Panc1 (cell line): ENCODE measurements around the gene CT45A10. TPM values are rescaled to one million over a fixed set of nuclear protein-coding genes. Genes with fewer than 3 reads are reported as not detected.
"Not testable (repeated sequence)": the region's sequence is repeated elsewhere in the genome, so short reads cannot be mapped to it uniquely, and the experiment has no call there.

Source experiments
- ATAC-seq: fragments of 200-7000 bp; cut with Tn5 transposase; 2 replicates; pipeline ENCODE4 v1.9.1; 2020; ENCODE audit warnings: mild to moderate bottlenecking, moderate library complexity
- BruUV-seq: library from RNA; stranded (reverse); fragments of 400-500 nt; replicated peaks from 2 replicates; lab custom pipeline; 2021; lab: Mats Ljungman, UMichigan
- CTCF ChIA-PET: fragments of 300-600 bp; sonication (Branson Sonifier 250); formaldehyde crosslinking; loops from one replicate; lab custom pipeline; 2022; ENCODE audit warnings: antibody characterized with exemption; lab: Charles Lee
- POLR2A ChIA-PET: fragments of 300-600 bp; sonication (Branson Sonifier 250); formaldehyde crosslinking; loops from one replicate; lab custom pipeline; 2022; ENCODE audit warnings: antibody characterized with exemption; lab: Charles Lee
- DNase-seq: peaks from one replicate; pipeline ENCODE4 v3.0.0-alpha.2; 2010; ENCODE audit warnings: low read depth, low spot score
- H3K27ac ChIP-seq: 2 replicates; pipeline ENCODE4 v1.5.1; 2011; ENCODE audit warnings: mild to moderate bottlenecking, low read length, inconsistent platforms
- H3K27me3 ChIP-seq: fragments of 200-500 bp; sonication (Bioruptor generic); 2 replicates; pipeline ENCODE4 v1.6.0; 2014; ENCODE audit warnings: low read length, inconsistent platforms; ENCODE audit not compliant: control insufficient read depth, insufficient read depth
- H3K36me3 ChIP-seq: fragments of 200-500 bp; sonication (Bioruptor generic); 2 replicates; pipeline ENCODE4 v1.5.1; 2014; ENCODE audit warnings: inconsistent platforms, mild to moderate bottlenecking, low read length, moderate library complexity; ENCODE audit not compliant: control insufficient read depth, insufficient read depth
- H3K4me1 ChIP-seq: 2 replicates; pipeline ENCODE4 v1.5.1; 2011; ENCODE audit warnings: inconsistent platforms, mild to moderate bottlenecking, low read length, moderate library complexity; ENCODE audit not compliant: control insufficient read depth, insufficient read depth
- H3K4me3 ChIP-seq, 2 experiments: 2 replicates each; pipeline ENCODE4 v1.5.1; 2011 to 2012; ENCODE audit warnings: low read depth in 2 of 2, low read length in 2 of 2, mild to moderate bottlenecking in 2 of 2, inconsistent platforms in 1 of 2, moderate library complexity in 1 of 2
- H3K9me3 ChIP-seq: fragments of 200-500 bp; sonication (Bioruptor generic); 2 replicates; pipeline ENCODE4 v1.5.1; 2014; ENCODE audit warnings: low read depth, mild to moderate bottlenecking, inconsistent platforms, low read length, moderate library complexity; ENCODE audit not compliant: control insufficient read depth, insufficient read depth
- CTCF ChIP-seq: fragments of 450-650 bp; IDR thresholded peaks from 2 replicates; pipeline ENCODE4 v1.5.1; 2017; ENCODE audit warnings: mild to moderate bottlenecking
- POLR2AphosphoS5 ChIP-seq: IDR thresholded peaks from 2 replicates; pipeline ENCODE4 v1.6.1; 2012; ENCODE audit warnings: mild to moderate bottlenecking, low read depth, low read length, moderate library complexity
- REST ChIP-seq, 2 experiments: IDR thresholded peaks; 2 replicates each; pipeline ENCODE4 v1.6.1; 2011 to 2012; ENCODE audit warnings: low read depth in 2 of 2, control low read depth in 1 of 2, low read length in 1 of 2, mild to moderate bottlenecking in 1 of 2, moderate library complexity in 1 of 2; ENCODE audit not compliant: insufficient read depth in 1 of 2
- SIN3A ChIP-seq: IDR thresholded peaks from 2 replicates; pipeline ENCODE4 v1.6.1; 2012; ENCODE audit warnings: low read depth, mild to moderate bottlenecking, low read length, moderate library complexity, borderline replicate concordance; ENCODE audit not compliant: insufficient read depth
- TCF7L2 ChIP-seq: IDR thresholded peaks from 2 replicates; pipeline ENCODE4 v1.6.1; 2011; ENCODE audit warnings: mild to moderate bottlenecking, low read depth, low read length, inconsistent platforms
- in situ Hi-C: cut with HindIII; loops from 2 replicates; pipeline ENCODE4 v1.10.0; 2016; ENCODE audit warnings: low sequenced_read_pairs, low pct_unique_long_range_greater_than_20kb
- intact Hi-C: fragments of 100-400 bp; cut with micrococcal nuclease; formaldehyde crosslinking; loops from one replicate; pipeline ENCODE4 v1.10.0; 2022; ENCODE audit not compliant: unreplicated experiment
- total RNA-seq: library from RNA; stranded (reverse); gene quantifications from one replicate; pipeline ENCODE4 v1.2.1, GENCODE V29; 2021; ENCODE audit not compliant: unreplicated experiment

Gene CT45A10
- total RNA-seq, 1 experiment from 2014 or later: not detected

- no peaks in the 10 kb centered on the region for H3K9me3 ChIP-seq
- ChIA-PET CTCF (interaction anchor here (0.6 kb wide), 1 partner anchor 313 kb away, joined by 4 read pairs; no protein-coding TSS in a partner anchor), POLR2A (no interaction called here)
- in situ Hi-C loops: no loop called here
- TF ChIP-seq CTCF (no peak), TCF7L2 (no peak), POLR2AphosphoS5 (no peak), SIN3A (no peak), REST (IDR thresholded peaks at IDR 0.05; ENCODE audit: insufficient read depth in 1 of 2, low read depth in 2 of 2, low read length in 1 of 2) (no peak)
- intact Hi-C loops: no loop called here
- H3K4me1 ChIP-seq: no peaks in the 10 kb centered on the region
- DNase-seq (no peak), ATAC-seq (no peak)
- H3K27me3 ChIP-seq: 0 out of 2 replicates have a peak, but pooled peaks cover 2% of the 10 kb centered on the region
- H3K36me3 ChIP-seq: no peaks in the 10 kb centered on the region
- no TSS peak for BruUV-seq
- H3K4me3 ChIP-seq: no peak overlapping the region
- H3K27ac ChIP-seq: no peak overlapping the region
Observed at GRCh38 chrX:135927897-135928296, 34.7 kb upstream of the CT45A10 start.

- POLR2A ChIA-PET: no interaction called here
- Histone ChIP-seq H3K27me3 (0 out of 2 replicates have a peak, but pooled peaks cover 2% of the 10 kb centered on the region), H3K9me3 (no peaks in the 10 kb centered on the region), H3K4me1 (no peaks in the 10 kb centered on the region), H3K27ac (no peak overlapping the region), H3K36me3 (no peaks in the 10 kb centered on the region), H3K4me3 (no peak overlapping the region)
- in situ Hi-C loops: no loop called here
- peak; percentile 69 for TF ChIP-seq CTCF
- no peak for TF ChIP-seq POLR2AphosphoS5
- no peak for TF ChIP-seq TCF7L2
- no peak for TF ChIP-seq SIN3A
- no peak for TF ChIP-seq REST (IDR thresholded peaks at IDR 0.05; ENCODE audit: insufficient read depth in 1 of 2, low read depth in 2 of 2, low read length in 1 of 2)
- intact Hi-C loops: no loop called here
- CTCF ChIA-PET: no interaction called here
- ATAC-seq: no peak
- BruUV-seq: no TSS peak
- DNase-seq: no peak
Observed at GRCh38 chrX:135923353-135923752, 30.1 kb upstream of the CT45A10 start.

- H3K36me3 ChIP-seq, intact Hi-C loops, BruUV-seq, ATAC-seq, POLR2A ChIA-PET, H3K4me3 ChIP-seq, H3K27ac ChIP-seq, H3K9me3 ChIP-seq, H3K4me1 ChIP-seq, H3K27me3 ChIP-seq, DNase-seq, CTCF ChIA-PET, in situ Hi-C loops: not testable (repeated sequence)
Observed at GRCh38 chrX:135920516-135920915, 27.3 kb upstream of the CT45A10 start.
